Loucy (cell line): Measurements from ENCODE around the gene PRDM5.

ENCODE experiments used
- H2AFZ ChIP-seq: fragments of 200-600 bp; sonication (generic); 2 replicates; pipeline ENCODE4 v1.6.0; 2016; ENCODE audit warnings: antibody characterized with exemption, mild to moderate bottlenecking, low read length, moderate library complexity
- H3F3A ChIP-seq: fragments of 200-600 bp; 2 replicates; pipeline ENCODE4 v1.6.0; 2016; ENCODE audit warnings: antibody characterized with exemption, low read depth, mild to moderate bottlenecking
- H3K27me3 ChIP-seq: fragments of 200-600 bp; sonication (generic); 2 replicates; pipeline ENCODE4 v1.6.1; 2014; ENCODE audit warnings: low read length, mild to moderate bottlenecking; ENCODE audit not compliant: insufficient read depth, poor library complexity, severe bottlenecking
- H3K36me3 ChIP-seq: fragments of 200-600 bp; sonication (generic); 2 replicates; pipeline ENCODE4 v1.6.1; 2016; ENCODE audit warnings: low read length; ENCODE audit not compliant: insufficient read depth
- H3K4me1 ChIP-seq: fragments of 200-600 bp; sonication (generic); 2 replicates; pipeline ENCODE4 v1.5.1; 2014; ENCODE audit warnings: low read length, mild to moderate bottlenecking; ENCODE audit not compliant: insufficient read depth, poor library complexity, severe bottlenecking
- H3K4me2 ChIP-seq: fragments of 200-600 bp; sonication (generic); 2 replicates; pipeline ENCODE4 v1.6.0; 2014; ENCODE audit warnings: antibody characterized with exemption, low read length, low read depth, mild to moderate bottlenecking; ENCODE audit not compliant: poor library complexity, severe bottlenecking
- H3K4me3 ChIP-seq: fragments of 200-600 bp; sonication (generic); 2 replicates; pipeline ENCODE4 v1.5.1; 2014; ENCODE audit warnings: low read length, mild to moderate bottlenecking, mixed read lengths; ENCODE audit not compliant: poor library complexity, severe bottlenecking
- H3K79me2 ChIP-seq: fragments of 200-600 bp; sonication (generic); 2 replicates; pipeline ENCODE4 v1.6.1; 2014; ENCODE audit warnings: low read length; ENCODE audit not compliant: insufficient read depth
- H3K9ac ChIP-seq: fragments of 200-600 bp; sonication (generic); 2 replicates; pipeline ENCODE4 v1.6.0; 2014; ENCODE audit warnings: mild to moderate bottlenecking, low read depth, low read length, moderate library complexity; ENCODE audit not compliant: poor library complexity, severe bottlenecking
- H3K9me2 ChIP-seq: fragments of 200-600 bp; sonication (generic); replicated peaks from 2 replicates; pipeline ENCODE4 v1.6.1; 2016; ENCODE audit warnings: low read depth, low read length, mixed read lengths
- H3K9me3 ChIP-seq: fragments of 200-600 bp; sonication (generic); 2 replicates; pipeline ENCODE4 v1.6.1; 2014; ENCODE audit warnings: mild to moderate bottlenecking, antibody characterized with exemption, low read length, low read depth; ENCODE audit not compliant: insufficient read depth
- H4K20me1 ChIP-seq: fragments of 200-600 bp; sonication (generic); 2 replicates; pipeline ENCODE4 v1.6.0; 2014; ENCODE audit warnings: antibody characterized with exemption, low read length, mild to moderate bottlenecking; ENCODE audit not compliant: insufficient read depth, poor library complexity, severe bottlenecking
- CTCF ChIP-seq: fragments of 200-600 bp; sonication (generic); conservative IDR thresholded peaks from 2 replicates; pipeline ENCODE4 v1.5.1; 2014; ENCODE audit warnings: mild to moderate bottlenecking, antibody characterized with exemption, low read length
- EZH2phosphoT487 ChIP-seq: fragments of 200-600 bp; IDR thresholded peaks from 2 replicates; pipeline ENCODE4 v1.6.1; 2018; ENCODE audit warnings: antibody characterized with exemption, mild to moderate bottlenecking, moderate library complexity, borderline replicate concordance

Gene PRDM5

DNA sequence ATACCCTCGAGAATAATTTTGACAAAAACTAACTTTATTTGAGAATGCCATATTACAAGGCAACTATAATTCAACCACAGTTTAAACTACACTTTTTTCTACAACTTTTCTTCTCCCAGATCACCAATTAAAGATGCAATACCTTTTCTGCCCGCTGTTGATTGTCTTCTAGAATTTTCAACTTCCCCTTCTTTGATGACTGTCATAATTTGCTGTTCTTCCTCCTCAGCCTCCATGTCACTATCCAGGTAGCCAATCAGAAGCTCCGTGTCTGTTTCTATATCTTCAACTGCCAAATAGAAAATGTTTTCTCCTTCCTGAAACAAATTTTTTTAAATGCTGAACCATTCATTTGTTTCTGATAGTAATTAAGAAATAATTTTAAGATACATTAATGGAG lies 101.5 kb downstream of the PRDM5 start:
- H3F3A ChIP-seq: no peaks in the 10 kb centered on the region
- H3K79me2 ChIP-seq: no peaks in the 10 kb centered on the region
- H3K9me2 ChIP-seq: no peaks in the 10 kb centered on the region
- H3K4me2 ChIP-seq: no peak overlapping the region
- H2AFZ ChIP-seq: no peak overlapping the region
- H3K36me3 ChIP-seq: no peaks in the 10 kb centered on the region
- TF ChIP-seq CTCF: no peak
- H3K9ac ChIP-seq: no peak overlapping the region
- no peaks in the 10 kb centered on the region for H4K20me1 ChIP-seq
- no peaks in the 10 kb centered on the region for H3K9me3 ChIP-seq
- H3K4me3 ChIP-seq: no peak overlapping the region
- no peaks in the 10 kb centered on the region for H3K27me3 ChIP-seq
- H3K4me1 ChIP-seq: no peaks in the 10 kb centered on the region

GRCh38 chr4:120819805-120820437 lies 102.6 kb downstream of the PRDM5 start:
- no peaks in the 10 kb centered on the region for H3K9me2 ChIP-seq
- TF ChIP-seq CTCF: no peak
- TF ChIP-seq EZH2phosphoT487: no peak
- H3K4me1 ChIP-seq: no peaks in the 10 kb centered on the region
- H3K4me2 ChIP-seq: no peak overlapping the region
- H3K9me3 ChIP-seq: no peaks in the 10 kb centered on the region
- H3F3A ChIP-seq: no peaks in the 10 kb centered on the region
- no peak overlapping the region for H2AFZ ChIP-seq
- H3K9ac ChIP-seq: no peak overlapping the region
- no peak overlapping the region for H3K4me3 ChIP-seq
- no peaks in the 10 kb centered on the region for H3K27me3 ChIP-seq
- H3K79me2 ChIP-seq: no peaks in the 10 kb centered on the region
- H4K20me1 ChIP-seq: no peaks in the 10 kb centered on the region
- no peaks in the 10 kb centered on the region for H3K36me3 ChIP-seq

DNA sequence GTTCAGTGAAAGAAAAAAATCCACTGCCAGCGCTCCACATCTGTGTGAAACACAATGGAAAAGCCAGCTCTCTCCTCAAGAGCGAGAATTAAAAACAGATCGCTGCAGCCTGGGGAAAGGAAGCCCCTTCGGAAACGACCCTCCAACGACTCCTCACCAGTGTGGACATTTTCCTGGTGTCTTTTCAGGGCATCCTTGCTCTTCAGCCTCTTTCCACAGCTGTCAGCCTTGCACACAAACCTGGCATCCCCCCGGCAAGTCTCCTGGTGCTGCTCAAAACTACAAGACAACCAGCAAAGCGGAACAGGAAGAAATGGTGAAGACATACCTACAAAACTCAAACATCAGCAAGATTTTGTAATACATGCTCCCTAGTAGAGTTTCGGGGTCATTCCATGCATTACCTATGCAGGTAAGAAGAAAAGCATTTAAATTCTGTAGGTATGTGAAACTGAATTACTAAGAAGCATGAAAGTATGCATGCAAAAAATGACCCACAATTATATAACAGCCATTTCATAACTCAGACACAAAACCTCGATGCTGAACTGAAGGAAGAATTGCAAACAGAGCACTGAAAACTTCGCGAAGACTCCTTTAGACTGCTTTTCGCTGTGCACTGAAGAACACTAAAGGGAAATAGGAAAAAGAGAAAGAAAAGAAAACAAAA lies 106.1 kb downstream of the PRDM5 start:
- Histone ChIP-seq H3K4me2 (no peak overlapping the region), H3K27me3 (no peaks in the 10 kb centered on the region), H2AFZ (no peak overlapping the region)

More for the DNA sequence above, 106.1 kb downstream of the PRDM5 start:
- Histone ChIP-seq H3K9me3 (no peaks in the 10 kb centered on the region), H3K36me3 (no peaks in the 10 kb centered on the region), H4K20me1 (no peaks in the 10 kb centered on the region), H3K79me2 (no peaks in the 10 kb centered on the region), H3F3A (no peaks in the 10 kb centered on the region), H3K4me3 (no peak overlapping the region), H3K9me2 (no peaks in the 10 kb centered on the region), H3K9ac (no peak overlapping the region), H3K4me1 (no peaks in the 10 kb centered on the region)
- TF ChIP-seq CTCF (no peak), EZH2phosphoT487 (no peak)
